ENCODE measurements around the gene NRN1L.

The NRN1L gene

GRCh38 chr16:67917140-67917851, 32.6 kb downstream of the NRN1L start:
- DNase-seq (ENCODE audit: low spot score): no peak

- no peak for DNase-seq (ENCODE audit: low spot score)
These were observed 33.2 kb downstream of the NRN1L start for GRCh38 chr16:67917852-67918236.

GRCh38 chr16:67919622-67920221, 35.0 kb downstream of the NRN1L start:
- DNase-seq (ENCODE audit: low spot score): no peak

GRCh38 chr16:67922221-67922620, 37.5 kb downstream of the NRN1L start:
- DNase-seq (ENCODE audit: low spot score): no peak

- no peak for DNase-seq (ENCODE audit: low spot score)
These were observed 38.1 kb downstream of the NRN1L start for GRCh38 chr16:67922740-67923139.

- DNase-seq (ENCODE audit: low spot score): no peak
These were observed 38.9 kb downstream of the NRN1L start for GRCh38 chr16:67923414-67924116.

- no peak for DNase-seq (ENCODE audit: low spot score)
These were observed 39.6 kb downstream of the NRN1L start for GRCh38 chr16:67924140-67924906.

GRCh38 chr16:67926181-67926750, 41.6 kb downstream of the NRN1L start:
- peak; percentile 45 for DNase-seq (ENCODE audit: low spot score)

- no peak for DNase-seq (ENCODE audit: low spot score)
These were observed 42.7 kb downstream of the NRN1L start for GRCh38 chr16:67927131-67927941.

GRCh38 chr16:67928147-67928546, 43.5 kb downstream of the NRN1L start:
- DNase-seq (ENCODE audit: low spot score): no peak

GRCh38 chr16:67928561-67929364, 44.1 kb downstream of the NRN1L start:
- peak; percentile 86 for DNase-seq (ENCODE audit: low spot score)

- DNase-seq (ENCODE audit: low spot score): no peak
These were observed 45.5 kb downstream of the NRN1L start for GRCh38 chr16:67930191-67930590.

- no peak for DNase-seq (ENCODE audit: low spot score)
These were observed 46.1 kb downstream of the NRN1L start for GRCh38 chr16:67930678-67931211.

GRCh38 chr16:67931712-67932461, 47.2 kb downstream of the NRN1L start, which contains the start of gene CTRL:
Gene CTRL, minus strand, starts transcription at chr16:67931862. Its CDS starts 10 bp downstream, at chr16:67931852.
- no peak for DNase-seq (ENCODE audit: low spot score)

GRCh38 chr16:67932462-67932840, 47.8 kb downstream of the NRN1L start:
- DNase-seq (ENCODE audit: low spot score): no peak

- no peak for DNase-seq (ENCODE audit: low spot score)
These were observed 49.1 kb downstream of the NRN1L start for GRCh38 chr16:67933805-67934204.

GRCh38 chr16:67934306-67935100, 49.8 kb downstream of the NRN1L start:
- no peak for DNase-seq (ENCODE audit: low spot score)

- no peak for DNase-seq (ENCODE audit: low spot score)
These were observed 50.4 kb downstream of the NRN1L start for GRCh38 chr16:67935101-67935401.
